ENCODE data around the gene ITPRIPL2. TPM values are rescaled to one million over a fixed set of nuclear protein-coding genes. Genes with fewer than 3 reads are reported as not detected.

The ITPRIPL2 gene
- total and polyA plus RNA-seq, 2 of the 13 experiments (the other 11 are each of a cell fraction or from before 2014, with no cell fraction given) = 5.9 to 12.6 TPM

- no peak for TF ChIP-seq SNAPC4 (CRISPR knock-in tag; IDR thresholded peaks at IDR 0.05)
- TF ChIP-seq PTBP1 (IDR thresholded peaks at IDR 0.05; ENCODE audit: low read depth, low read length, poor library complexity, severe bottlenecking) = no peak
- TF ChIP-seq GMEB1 (CRISPR knock-in tag; IDR thresholded peaks at IDR 0.05; ENCODE audit: borderline replicate concordance) = no peak
- TF ChIP-seq RXRB (CRISPR knock-in tag; IDR thresholded peaks at IDR 0.05; ENCODE audit: borderline replicate concordance) = no peak
- no peak for TF ChIP-seq TMF1 (CRISPR knock-in tag; IDR thresholded peaks at IDR 0.05; ENCODE audit: low read depth)
- TF ChIP-seq ZNF770 (CRISPR knock-in tag; IDR thresholded peaks at IDR 0.05) = no peak
- TF ChIP-seq ZNF574 (CRISPR knock-in tag; IDR thresholded peaks at IDR 0.05) = peak; percentile 83
- TF ChIP-seq SIX4 (CRISPR knock-in tag; IDR thresholded peaks at IDR 0.05) = no peak
- TF ChIP-seq ATF6 (CRISPR knock-in tag; conservative IDR thresholded peaks at IDR 0.05) = no peak
- no peak for TF ChIP-seq MYPOP (CRISPR knock-in tag; IDR thresholded peaks at IDR 0.05)
- no peak for TF ChIP-seq ZNF292 (CRISPR knock-in tag; IDR thresholded peaks at IDR 0.05; ENCODE audit: borderline replicate concordance, low read depth)
- TF ChIP-seq ZNF224 (CRISPR knock-in tag; IDR thresholded peaks at IDR 0.05) = 0 out of 2 replicates have a peak, but pooled peaks have one; percentile 4
- TF ChIP-seq RAD21 (CRISPR knock-in tag; IDR thresholded peaks at IDR 0.05) = no peak
- TF ChIP-seq SIN3A (IDR thresholded peaks at IDR 0.05; ENCODE audit: borderline replicate concordance, low read depth, low read length) = no peak
Observed at GRCh38 chr16:19085679-19086200, 28.0 kb upstream of the ITPRIPL2 start (continued).

All from HepG2 (cell line).